Left lobe of liver (tissue), 2 donors: Measurements from ENCODE around the gene PCYT2. TPM values are rescaled to one million over a fixed set of nuclear protein-coding genes. Genes with fewer than 3 reads are reported as not detected.

Experiments used
- ATAC-seq: fragments of 200-7000 bp; cut with Tn5 transposase; one replicate; pipeline ENCODE4 v1.9.1; 2020; ENCODE audit warnings: mild to moderate bottlenecking, moderate library complexity
- DNase-seq: peaks from one replicate; pipeline ENCODE4 v3.0.0-alpha.2; 2020; ENCODE audit warnings: low spot score
- total RNA-seq: library from RNA; stranded (reverse); gene quantifications from one replicate; pipeline ENCODE4 v1.2.1, GENCODE V29; 2021
- donor health status: DM: no; HTN: no; CAD: no; lungs with moderate emphysema.
- donor health status: DM: no; HTN: yes; CAD: no.

The PCYT2 gene
- total RNA-seq, 1 donor from 2014 or later = 113 TPM

DNA sequence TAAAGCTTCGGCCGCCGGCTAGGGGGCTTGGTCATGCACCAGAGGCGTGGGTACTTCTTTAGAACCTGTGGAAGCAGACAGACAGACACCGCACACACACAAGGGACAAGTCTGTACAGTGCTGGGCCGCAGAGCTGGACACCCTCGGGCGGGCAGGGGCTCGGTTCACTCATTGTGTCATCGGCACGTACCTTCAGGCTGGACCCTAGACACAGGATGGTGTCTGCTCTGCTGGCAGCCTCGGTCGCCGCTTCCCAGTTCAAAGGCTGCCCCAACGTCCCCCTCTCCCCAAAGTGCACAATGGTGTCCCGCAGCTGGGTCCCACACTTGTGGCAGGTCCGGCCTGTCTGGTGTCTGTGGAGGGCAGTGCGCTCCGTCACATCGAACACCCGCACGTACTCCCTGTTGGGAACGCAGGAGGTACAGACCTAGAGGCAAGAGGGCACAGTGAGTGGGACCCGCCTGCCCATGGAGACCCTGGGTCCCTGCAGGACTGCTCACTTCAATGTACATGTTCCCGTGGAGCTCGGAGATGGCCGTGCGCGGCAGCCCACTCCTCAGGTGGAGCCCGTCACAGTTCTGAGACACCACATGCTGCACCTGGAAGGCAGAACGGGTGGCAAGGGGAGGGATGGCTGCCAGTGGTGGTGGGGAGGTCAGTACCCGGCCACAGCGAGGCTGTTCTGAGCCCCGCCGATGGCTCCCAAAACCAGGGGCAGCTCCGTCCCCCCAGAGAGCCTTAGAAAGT, 3.1 kb upstream of the PCYT2 start:
- no peak for ATAC-seq
- DNase-seq = no peak

DNA sequence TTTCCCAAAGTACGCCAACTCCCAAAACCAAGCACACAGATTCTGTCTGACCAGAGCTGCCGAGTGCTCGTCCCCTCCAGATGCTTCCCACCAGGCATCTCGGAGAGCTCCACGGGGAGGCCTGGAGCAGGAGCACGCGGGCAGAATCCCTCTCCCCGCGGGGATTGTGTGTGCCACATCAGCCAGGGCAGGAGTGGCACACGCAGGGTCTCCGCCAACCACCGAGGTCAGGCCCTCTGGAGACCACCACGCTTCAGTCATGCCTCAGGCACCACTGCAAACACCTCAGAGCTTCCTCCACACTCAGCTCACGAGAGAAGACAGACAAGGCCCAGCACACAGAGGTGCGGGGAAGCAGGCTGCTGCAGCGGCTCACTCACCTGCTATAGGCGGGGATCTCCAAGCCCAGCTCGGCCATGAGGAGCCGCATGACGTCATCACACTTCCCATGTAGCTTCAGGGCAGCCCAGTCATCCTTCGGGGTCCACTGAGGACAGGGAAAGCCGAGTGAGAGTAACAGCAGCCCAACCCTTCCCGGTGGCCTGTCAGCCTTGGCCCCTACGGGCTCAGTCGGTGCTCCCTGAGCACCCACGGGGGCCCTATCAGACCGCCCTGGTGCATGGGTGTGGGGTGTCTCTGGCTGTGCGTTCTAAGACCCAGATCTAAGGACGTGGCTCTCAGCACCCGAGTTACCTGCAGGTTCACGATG, 2.3 kb upstream of the PCYT2 start:
- ATAC-seq (no peak), DNase-seq (no peak)

DNA sequence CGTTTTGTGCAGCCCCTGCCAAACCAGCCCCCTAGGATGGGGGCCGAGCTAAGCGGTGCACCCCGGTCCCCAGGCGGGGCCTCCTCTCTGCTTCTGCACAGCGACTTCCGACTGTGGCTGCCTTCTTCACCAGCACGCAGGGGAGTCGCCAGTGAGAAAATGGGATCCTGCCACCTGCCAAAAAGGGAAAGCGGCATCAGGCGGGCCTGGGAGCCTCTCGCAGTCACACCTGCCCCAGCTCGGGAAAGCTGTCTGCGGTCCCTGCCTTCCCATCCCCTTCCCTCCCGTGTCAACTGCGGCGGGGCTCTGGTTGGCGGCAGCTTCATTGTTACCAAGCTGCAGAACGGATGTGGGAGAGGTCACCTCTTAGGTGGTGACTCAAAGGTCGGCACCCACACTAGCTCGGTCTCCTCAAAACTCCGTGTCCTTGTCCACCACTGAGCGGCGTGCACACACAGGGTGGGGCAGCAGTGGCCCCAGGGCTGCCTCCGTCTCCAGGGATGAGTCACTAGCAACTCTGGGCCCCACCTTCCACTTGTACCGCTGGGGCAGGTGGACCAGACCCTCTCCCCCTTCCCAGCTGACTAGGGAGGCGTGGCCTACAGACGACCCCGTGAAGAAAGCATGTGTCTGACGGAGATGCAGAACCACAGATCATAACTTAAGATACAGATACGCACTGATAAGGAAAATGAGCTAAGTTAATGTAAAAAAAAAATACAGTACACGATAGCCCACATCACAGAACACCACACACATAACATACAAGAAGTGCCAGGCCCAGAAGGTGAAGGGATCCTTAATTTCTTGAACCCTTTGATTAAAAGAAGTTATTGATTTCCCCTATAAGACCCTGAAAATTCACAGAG, 1.5 kb upstream of the PCYT2 start:
- DNase-seq = no peak
- no peak for ATAC-seq

DNA sequence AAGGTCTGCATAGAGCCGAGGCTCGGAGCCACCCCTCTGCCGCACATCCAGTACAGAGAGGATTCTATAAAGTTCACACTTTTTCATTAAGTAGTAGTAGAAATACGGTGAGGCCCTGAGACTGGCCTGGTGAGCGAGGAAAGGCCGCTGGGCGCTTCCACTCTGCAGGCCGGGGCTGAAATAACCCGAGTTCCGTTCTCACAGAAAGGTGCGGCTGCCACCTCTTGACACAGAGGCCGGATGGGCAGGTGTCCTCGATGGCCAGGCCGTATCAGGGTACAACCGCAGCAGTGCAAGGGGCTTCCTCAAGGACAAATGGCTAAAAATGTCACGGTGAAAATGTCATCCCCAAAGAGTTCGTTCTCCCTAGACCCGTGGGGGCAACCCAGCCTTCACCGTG, 770 bp upstream of the PCYT2 start:
- peak; percentile 0 for ATAC-seq
- DNase-seq = no peak

DNA sequence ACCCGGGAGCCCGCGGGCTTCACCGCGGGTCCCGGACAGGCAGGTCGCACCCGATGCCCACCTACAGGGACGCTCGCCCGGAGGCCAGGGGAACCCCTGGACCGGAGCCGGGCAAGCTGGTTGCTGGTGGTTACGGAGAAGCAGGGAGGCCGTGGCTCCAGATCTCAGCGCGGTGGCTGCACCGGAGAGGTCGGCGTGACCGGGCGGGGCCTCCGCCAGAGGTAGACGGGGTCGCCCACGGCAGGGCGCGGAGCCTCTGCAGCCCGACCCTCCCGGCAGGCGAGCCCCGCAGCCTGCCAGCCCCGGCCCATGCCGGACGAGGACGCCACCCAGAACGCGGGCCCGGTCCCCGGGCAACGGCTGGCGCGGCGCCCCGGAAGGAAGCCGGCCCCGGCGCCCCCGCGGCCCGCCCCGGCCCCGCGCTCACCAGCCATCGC, 341 bp downstream of the PCYT2 start:
- ATAC-seq (peak; percentile 1), DNase-seq (no peak)

DNA sequence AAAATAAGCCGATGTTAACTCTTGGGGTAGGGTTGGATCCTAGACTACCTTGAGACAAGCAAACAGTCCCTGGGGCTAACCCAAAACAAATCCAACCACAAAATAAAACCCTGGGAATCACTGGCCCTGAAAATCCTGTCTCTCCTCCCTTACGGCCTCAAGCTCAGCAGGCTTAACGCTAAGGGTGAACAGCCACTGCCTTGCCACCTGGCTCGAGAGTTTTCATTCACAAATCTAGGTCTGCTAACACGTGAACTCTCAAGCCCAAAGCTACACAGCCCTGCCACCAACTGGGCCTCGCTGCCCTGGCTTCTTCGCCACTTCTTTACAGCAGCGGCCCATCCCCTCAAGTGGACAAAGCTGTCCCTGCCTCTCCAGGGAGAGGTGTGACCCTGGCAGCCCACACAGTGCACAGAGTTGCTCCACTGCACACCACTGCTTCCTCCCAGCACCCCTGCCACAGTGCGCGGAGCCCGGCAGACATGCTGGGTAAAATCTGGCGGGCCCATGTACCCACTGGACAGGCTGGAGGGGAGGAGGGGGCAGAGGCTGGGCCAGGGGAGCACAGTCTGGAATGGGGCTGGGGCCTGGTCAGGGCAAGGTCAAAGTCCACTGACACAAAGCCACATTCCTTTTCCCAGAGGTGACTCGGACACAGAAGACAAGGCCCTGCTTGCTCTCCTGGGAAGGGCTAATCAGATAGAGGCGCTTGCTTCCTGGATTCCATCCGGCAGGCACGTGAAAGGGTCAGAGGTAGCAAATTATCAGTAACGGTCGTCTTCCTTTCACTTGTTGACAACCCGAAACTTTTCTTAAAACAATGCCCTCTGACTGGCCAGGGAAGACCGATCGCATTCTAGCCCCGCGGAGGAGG, 996 bp downstream of the PCYT2 start:
- ATAC-seq = peak; percentile 51
- peak; percentile 78 for DNase-seq

DNA sequence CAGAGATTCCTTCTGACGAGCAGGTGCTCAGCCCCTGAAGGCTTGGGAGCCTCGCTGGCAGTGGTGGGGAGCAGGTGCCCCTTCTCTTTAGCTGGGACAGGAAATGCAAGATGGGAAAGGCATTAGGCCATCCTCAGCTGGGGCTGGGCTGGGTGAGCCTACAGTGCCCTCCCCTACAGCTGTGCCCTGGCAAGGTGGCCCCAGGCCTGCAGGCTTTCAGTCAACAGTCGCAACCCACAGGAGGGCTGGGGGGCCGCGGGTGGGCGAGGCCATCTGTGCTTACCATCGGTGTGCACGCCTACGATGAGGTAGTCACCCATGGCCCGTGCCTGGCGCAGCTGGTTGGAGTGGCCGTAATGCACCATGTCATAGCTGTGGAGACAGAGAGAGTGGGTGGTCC, 2.0 kb downstream of the PCYT2 start:
- DNase-seq = no peak

DNA sequence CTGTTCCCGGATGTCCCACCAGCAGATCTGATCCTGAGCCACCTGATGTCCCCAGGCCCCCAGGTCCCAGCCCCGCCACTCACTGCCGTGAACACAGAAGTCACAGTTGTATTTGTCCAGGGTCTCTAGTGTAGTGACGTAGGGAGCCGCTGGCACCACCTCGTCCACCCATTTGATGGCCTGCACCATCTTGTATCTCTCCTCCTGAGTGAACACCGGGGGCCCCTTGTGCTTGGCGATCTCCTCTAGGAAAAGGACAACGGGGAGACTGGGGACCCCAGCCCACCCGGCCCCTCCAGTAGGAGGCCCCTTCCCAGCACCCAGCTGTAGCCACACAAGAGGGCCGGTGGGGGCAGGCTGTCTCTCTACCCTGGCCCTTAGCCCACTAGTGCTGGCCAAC, 2.4 kb downstream of the PCYT2 start:
- DNase-seq = no peak
- no peak for ATAC-seq

More for the DNA sequence above, 2.0 kb downstream of the PCYT2 start:
- ATAC-seq = no peak

DNA sequence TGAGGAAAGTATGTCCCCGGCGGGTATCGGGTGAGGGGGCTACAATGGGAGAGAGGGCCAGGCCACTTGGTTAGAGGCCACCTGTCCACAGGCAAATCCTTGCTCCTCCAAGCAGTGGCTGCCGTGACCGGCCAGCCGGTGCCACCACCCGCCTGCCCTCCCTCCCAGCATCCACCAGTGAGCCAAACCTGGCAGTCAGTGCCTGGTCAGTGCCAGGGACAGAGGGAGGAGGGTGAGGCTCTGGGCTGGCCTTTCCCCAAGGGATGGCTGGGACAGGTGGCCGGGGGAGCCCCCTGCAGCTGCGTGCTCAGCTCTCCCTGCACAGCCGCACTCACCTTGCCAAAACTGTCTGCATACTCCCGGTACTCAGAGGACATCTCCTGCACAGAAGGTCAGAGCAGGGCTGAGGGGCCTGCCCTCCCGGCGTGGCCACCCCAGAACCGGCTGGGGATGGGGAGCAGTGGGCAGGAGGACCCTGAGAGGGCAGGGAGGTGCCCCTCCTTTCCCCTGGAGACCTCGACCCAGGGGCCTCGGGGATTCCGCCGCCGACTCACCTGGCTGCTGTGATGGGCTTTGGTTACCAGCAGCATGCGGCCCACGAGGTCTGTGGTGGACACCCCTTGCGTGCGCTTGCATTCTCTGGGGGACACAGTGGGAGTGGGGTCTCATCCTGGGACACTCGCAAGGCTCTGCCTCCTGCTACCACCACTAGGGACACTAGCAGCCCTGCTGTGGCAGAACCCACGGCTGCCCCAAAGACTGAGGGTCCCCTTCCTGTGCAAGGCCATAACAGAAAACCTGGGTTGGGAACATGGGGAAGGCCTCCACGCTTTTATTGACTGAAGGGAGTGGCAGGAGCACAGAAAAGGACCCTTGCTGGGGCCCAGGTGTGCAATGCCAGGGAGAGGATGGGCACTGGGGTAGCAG, 3.7 kb downstream of the PCYT2 start:
- DNase-seq (peak; percentile 52), ATAC-seq (no peak)

DNA sequence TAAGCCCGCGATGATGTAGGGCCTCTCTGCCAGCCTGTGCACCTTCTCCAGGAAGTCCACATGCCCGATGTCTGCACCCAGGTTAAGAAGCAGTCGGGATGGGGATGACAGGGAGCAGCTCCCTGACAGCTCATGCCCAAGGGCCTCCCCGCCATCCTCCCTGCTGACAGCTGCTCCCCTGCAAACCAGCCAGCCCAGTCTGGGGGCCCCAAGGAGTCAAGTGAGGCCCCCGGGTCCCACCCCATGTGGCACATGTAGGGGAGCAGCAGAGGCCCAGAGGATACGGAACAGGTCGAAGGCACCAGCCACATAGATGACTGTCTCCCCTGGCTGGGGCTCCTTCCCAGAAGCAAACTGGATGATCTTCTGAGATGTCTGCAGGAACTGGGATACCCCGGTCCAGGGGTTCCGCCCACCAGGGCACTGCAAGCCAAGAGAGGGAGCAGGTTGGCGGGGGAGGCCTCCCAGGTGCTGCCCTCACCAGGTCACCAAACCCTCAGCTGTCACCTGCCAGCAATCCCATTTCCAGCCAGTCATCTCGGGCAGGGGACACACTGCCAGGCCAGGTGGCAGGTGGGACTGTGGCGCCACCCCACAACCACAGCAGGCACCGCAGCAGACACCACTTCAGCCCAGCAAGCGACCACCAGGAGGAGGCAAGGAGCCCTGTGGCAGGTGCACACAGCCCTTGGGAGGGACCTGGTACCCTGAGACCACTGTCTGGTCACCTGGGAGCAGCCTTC, 4.6 kb downstream of the PCYT2 start:
- DNase-seq (no peak), ATAC-seq (no peak)

DNA sequence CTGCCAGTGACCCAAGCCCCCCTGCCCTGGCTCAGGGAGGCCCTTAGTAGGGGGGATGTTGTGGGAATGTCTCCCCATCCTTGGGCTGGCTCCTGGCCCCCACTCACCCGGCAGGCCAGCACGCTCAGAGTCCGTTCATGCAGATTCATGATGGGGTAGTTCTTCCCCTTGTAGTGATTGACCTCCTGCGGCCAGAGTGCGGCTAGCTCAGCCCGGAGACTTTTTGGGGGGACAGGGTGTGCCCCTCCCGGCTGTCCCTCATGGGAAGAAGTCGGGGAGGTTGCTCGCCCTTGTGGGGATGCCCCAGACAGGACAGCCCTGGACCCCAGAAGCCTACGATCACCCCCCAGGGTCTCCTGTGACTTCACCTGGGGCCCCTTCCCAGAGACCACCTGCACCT, 5.2 kb downstream of the PCYT2 start:
- ATAC-seq (no peak), DNase-seq (no peak)

DNA sequence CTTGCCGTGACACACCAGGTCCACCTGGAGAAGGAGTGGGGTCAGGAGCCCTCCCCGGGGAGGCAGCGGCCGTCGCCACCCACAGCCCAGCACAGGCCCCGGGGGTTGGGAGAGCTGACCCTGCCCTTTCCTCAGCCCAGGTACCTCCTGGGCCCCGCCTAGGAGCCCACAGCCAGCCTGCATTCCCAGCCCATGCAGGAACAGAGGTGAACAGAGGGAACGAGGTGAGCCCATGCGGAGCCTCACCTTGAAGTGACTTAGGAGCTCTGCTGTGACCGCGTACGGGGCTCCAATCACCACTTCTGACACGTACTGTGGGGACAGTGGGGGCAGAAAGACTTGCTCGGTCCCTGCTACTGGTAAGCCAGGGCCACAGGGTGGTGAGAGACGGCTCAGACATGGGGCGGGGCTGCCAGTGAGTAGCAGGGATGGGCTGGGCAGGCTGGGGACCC, 5.7 kb downstream of the PCYT2 start:
- ATAC-seq (no peak), DNase-seq (no peak)

DNA sequence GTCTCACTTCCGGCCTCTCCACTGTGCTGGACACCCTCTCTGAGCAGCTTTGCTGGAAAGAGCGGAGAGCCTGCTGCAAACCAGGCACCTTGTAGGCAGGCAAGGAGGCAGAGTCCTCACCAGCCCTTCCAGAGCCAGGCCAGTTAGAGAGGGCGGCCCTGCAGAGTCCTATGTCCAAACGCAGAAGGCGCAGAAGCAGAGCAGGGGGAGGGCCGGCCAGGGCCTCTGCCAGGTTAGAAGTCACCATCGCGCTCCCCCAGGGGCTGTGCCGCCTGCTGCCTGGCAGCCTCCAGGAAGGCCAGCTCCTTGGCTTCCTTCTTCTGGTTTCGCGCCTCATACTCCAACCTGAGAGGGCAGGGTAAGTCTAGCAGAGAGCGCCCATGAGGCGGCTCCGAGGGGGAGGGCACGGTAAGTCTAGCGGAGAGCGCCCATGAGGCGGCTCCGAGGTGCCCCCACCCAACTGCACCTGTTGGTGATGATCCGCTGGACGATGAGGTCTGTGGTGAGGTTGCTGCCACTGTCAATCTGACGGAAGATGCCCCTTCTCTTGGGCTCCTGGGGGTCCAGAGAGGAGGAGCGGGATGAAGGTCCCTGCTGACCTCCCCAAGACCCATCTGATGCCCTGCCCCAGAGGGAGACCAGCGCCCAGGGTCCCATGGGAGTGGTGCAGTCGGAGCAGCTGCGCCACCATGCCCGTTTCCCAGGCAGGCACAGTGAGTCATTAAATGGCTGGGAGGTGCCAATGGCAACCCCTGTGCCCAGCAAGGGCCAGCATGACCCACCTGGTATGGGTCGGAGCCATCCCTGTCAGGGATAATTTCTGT, 6.4 kb downstream of the PCYT2 start:
- DNase-seq = peak; percentile 44
- no peak for ATAC-seq

DNA sequence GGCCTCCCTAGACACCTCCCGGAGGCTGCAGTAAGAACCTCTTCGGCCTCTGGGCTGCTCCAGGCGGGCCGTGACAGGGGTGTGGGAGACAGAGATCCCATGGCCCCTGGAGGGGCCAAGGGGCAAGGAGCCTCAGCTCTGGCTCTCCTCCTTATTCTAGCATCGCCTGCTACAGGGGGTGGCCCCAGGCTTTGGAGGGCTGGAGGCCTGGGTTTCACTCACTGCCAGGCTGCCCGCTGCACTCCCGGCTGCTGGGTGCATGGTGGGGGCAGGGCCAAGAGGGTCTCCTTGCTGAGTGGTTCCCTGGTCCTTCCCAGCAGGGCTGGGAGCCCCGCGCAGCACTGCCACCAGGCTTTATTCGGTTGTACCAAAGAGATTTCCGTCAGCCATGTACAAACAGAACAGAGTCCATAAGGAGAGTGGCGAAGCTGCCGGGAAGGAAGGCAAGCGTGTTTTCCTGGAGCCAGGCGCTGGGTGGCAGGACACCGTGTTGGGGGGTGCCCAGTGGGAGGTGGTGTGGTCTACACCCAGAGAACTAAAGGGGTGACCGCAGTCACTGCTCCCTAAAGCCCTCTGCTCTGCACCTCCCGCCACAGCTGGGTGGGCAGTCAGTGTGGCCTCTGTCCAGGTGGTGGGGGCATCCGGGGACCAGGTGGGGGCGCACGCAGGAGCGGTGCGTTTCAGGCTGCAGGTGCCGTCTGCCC, 7.2 kb downstream of the PCYT2 start:
- DNase-seq (no peak), ATAC-seq (no peak)

DNA sequence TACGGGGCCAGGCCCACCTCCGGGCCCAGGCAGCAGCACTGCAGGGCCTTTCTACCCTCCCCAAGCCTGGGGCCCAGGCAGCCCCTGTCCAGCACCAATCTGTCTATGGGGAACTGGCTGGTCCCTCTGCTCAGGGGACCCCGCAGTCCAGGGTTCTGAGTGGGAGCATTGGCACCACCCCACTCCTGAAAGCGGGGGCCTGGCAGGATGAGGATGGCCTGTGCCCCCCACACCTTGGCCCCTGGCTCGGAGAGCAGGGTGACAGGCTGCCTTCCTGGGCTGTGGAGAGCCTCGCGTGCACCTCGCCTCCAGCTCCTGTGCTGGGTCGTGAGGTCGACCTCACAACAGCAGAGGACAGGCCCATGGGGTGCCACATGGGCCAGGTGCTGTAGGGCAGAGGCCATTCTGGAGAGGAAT, 7.8 kb downstream of the PCYT2 start:
- no peak for DNase-seq
- peak; percentile 3 for ATAC-seq

DNA sequence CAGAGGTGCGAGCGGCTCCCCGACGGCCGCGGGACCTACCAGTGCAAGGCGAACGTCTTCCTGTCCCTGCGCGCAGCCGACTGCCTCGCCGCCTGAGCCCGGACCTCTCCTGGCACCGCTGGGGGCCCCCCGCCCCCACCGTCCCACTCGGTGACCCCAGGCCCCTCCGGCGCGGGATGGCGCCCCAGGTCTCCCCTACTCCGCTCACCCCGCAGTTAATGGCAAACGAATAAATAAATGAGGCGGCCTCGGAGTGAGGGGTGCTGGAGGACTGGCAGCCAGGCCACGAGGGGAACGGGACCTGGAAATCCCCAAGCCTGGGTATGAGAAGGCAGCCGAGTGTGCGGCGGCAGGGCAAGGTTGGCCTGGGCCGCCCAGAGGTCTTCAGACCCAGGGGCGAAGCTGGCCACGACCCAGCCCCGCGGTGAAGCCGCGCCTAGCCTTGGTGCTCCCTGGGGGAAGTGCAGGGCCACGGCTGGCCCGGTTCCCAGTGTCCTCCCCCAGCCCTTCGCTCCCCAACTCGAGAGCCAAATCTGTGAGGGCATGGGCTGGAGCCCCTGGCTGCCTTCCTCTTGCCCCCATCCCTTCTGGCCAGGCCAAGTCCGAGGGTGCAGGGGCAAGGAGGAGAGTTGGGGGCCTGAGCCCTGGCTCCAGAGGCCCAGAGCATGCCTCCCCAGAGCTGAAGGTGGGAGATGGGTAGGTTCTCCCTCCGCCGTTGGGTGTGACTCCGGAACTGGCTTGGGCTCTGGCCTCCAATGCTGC, 8.4 kb downstream of the PCYT2 start:
- ATAC-seq (peak; percentile 47), DNase-seq (peak; percentile 60)
